ENCODE results near the gene ZSWIM4. TPM values are rescaled to one million over a fixed set of nuclear protein-coding genes. Genes with fewer than 3 reads are reported as not detected.
A peak's percentile ranks its signal among the peaks of the same experiment; 100 is the strongest.
"Not testable (repeated sequence)": the region's sequence is repeated elsewhere in the genome, so short reads cannot be mapped to it uniquely, and the experiment has no call there.

ZSWIM4 gene
- total RNA-seq, 2 donors from 2014 or later: 3.4 to 12.5 TPM

DNA sequence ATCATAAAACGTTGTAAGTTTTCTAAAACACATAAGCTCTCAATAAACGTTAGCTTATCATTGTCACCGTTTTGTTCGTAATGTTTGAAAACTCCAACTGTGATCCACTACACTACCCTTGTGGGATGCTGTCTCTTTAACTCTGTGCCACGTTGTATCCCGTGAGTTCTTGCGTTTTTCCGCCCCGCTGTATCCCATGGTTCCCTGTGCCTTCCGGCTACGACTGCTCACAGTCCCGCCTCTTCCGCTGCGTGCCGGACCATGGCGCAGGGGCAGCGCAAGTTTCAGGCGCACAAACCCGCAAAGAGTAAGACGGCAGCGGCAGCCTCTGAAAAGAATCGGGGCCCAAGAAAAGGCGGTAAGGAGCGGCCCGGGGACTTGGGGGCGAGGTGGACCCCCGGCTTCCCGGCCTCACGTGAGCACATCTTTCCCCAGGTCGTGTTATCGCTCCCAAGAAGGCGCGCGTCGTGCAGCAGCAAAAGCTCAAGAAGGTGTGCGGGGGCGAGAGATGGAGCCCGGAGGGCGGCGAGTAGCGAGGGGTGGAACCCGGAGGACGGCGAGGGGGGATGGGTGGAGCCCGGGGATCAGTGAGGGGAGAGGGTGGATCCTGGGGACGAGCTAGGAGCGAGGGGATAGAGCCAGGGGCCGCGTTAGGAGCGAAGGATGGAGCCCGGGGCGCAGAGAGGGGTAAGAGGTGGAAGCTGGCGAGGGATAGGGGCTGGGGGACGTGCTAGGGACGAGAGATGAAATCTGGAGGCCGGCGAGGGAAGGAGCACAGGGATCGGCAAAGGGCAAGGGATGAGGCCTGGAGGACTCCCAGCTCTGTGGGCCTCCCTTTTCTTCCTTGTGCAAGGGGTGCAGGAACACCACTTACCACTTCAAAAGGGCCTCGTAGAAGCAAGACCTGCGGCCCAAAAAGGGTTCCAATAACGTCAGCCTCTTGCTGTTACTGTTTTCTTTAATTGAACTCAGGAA is 20.7 kb upstream of the ZSWIM4 start, which contains the start of gene C19orf53:
TSS of gene C19orf53 (plus strand) at position 240 of the 975 bp plus-strand sequence. CDS start at position 262, 22 bp downstream.
- DNase-seq (peak; percentile 88 to 92 (median 91)), ATAC-seq (peak; percentile 98)
- Histone ChIP-seq H3K27ac (peak within 1 kb of the TSS; percentile 43 to 90 (median 79)), H3K9me3 (no peaks in the 10 kb centered on the region), H3K4me1 (peaks cover 22% of the 10 kb centered on the region), H3K4me3 (peak within 1 kb of the TSS; percentile 95 to 98), H3K36me3 (replicated peaks in 1 of 2; ENCODE audit: insufficient read depth in 1 of 2, low read depth in 2 of 2) (peaks cover 9 to 10% of the 10 kb centered on the region in 2 donors), H3K27me3 (no peaks in the 10 kb centered on the region)
- TF ChIP-seq, protein P1, sequence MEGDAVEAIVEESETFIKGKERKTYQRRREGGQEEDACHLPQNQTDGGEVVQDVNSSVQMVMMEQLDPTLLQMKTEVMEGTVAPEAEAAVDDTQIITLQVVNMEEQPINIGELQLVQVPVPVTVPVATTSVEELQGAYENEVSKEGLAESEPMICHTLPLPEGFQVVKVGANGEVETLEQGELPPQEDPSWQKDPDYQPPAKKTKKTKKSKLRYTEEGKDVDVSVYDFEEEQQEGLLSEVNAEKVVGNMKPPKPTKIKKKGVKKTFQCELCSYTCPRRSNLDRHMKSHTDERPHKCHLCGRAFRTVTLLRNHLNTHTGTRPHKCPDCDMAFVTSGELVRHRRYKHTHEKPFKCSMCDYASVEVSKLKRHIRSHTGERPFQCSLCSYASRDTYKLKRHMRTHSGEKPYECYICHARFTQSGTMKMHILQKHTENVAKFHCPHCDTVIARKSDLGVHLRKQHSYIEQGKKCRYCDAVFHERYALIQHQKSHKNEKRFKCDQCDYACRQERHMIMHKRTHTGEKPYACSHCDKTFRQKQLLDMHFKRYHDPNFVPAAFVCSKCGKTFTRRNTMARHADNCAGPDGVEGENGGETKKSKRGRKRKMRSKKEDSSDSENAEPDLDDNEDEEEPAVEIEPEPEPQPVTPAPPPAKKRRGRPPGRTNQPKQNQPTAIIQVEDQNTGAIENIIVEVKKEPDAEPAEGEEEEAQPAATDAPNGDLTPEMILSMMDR (IDR thresholded peaks at IDR 0.05): peak in 1 of 7 experiments; percentile 31
- TF ChIP-seq POLR2A (IDR thresholded peaks at IDR 0.05): peak; percentile 63 to 94 (median 93)
- 0% methylated on average over 47 to 61 of the region's 61 CpGs for WGBS, 2 donors
- intact Hi-C loops (cut with DNase I): no loop called here

DNA sequence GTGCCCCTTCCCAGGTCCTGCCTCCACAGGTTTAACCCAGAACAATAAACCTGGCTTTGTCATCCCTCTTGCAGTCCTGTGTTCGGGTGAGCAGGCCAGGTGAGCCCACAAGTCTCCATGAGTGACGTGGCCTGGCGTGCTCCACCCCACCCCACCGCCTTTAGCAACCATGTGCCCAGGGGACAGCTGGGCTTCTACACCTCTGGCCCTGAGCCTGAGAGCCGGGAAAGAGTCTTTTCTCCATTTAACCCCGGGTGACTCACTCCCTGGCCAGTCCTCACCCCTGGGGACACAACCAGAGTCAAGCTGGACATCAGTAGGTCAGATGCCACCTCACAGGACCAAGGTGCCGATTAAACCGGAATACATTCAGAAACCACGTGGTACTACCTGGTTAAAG is 16.8 kb upstream of the ZSWIM4 start:
- no peak for DNase-seq
- Histone ChIP-seq H3K27ac (no peak overlapping the region), H3K9me3 (no peaks in the 10 kb centered on the region), H3K4me1 (peaks cover 22% of the 10 kb centered on the region), H3K27me3 (no peaks in the 10 kb centered on the region), H3K4me3 (no peak overlapping the region), H3K36me3 (replicated peaks in 1 of 2; ENCODE audit: insufficient read depth in 1 of 2, low read depth in 2 of 2) (peaks cover 5 to 9% of the 10 kb centered on the region in 2 donors)
- ATAC-seq: no peak
- WGBS, 2 donors: 74 to 89% methylated on average over 5 to 9 of the region's 9 CpGs
- TF ChIP-seq, protein P1 (IDR thresholded peaks at IDR 0.05): no peak
- TF ChIP-seq POLR2A (IDR thresholded peaks at IDR 0.05): no peak
- intact Hi-C loops (cut with DNase I): no loop called here

DNA sequence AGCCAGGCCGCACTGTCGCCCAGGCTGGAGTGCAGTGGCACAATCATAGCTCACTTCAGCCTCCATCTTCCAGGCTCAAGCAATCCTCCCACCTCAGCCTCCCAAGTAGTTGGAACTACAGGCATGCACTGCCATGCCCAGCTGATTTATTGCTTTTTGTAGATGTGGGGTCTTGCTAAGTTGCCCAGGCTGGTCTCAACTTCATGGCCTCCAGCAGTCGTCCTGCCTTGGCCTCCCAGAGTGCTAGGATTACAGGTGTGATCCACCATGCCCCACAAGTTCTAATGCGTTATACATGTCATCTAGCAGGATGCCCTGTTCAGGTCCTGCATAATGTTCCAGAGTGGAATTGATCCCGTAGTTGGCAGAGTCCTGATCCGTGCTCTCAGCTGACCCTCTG is 16.4 kb upstream of the ZSWIM4 start:
- H3K36me3 ChIP-seq (replicated peaks in 1 of 2; ENCODE audit: insufficient read depth in 1 of 2, low read depth in 2 of 2): peaks cover 5 to 9% of the 10 kb centered on the region in 2 donors
- no peak overlapping the region for H3K27ac ChIP-seq
- ATAC-seq (no peak), DNase-seq (no peak)
- no peaks in the 10 kb centered on the region for H3K9me3 ChIP-seq
- H3K4me1 ChIP-seq: peaks cover 19% of the 10 kb centered on the region
- 87 to 88% methylated on average over 6 of the region's 6 CpGs for WGBS, 2 donors
- intact Hi-C loops (cut with DNase I): no loop called here
- TF ChIP-seq, protein P1 (IDR thresholded peaks at IDR 0.05): no peak
- TF ChIP-seq POLR2A (IDR thresholded peaks at IDR 0.05): no peak
- no peak overlapping the region for H3K4me3 ChIP-seq
- H3K27me3 ChIP-seq: no peaks in the 10 kb centered on the region

DNA sequence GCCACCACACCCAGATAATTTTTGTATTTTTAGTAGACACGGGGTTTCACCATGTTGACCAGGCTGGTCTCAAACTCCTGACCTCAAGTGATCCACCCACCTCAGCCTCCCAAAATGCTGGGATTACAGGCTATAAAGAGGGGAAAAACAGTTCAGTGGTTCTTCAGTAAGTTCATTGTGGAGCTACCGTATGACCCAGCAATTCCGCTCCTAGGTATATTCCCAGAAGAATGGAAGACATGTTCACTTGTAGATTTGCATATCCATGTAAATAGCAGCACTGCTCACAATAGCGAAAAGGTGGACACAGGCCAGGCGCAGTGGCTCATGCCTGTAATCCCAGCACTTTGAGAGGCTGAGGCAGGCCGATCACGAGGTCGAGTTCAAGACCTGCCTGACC is 15.4 kb upstream of the ZSWIM4 start:
- WGBS, 2 donors: 95 to 98% methylated on average over 7 to 8 of the region's 8 CpGs
- ATAC-seq; H3K4me3 ChIP-seq; intact Hi-C loops (cut with DNase I); H3K27me3 ChIP-seq; H3K36me3 ChIP-seq (replicated peaks in 1 of 2; ENCODE audit: insufficient read depth in 1 of 2, low read depth in 2 of 2); H3K9me3 ChIP-seq; DNase-seq; H3K27ac ChIP-seq: not testable (repeated sequence)
- peaks cover 22% of the 10 kb centered on the region for H3K4me1 ChIP-seq

DNA sequence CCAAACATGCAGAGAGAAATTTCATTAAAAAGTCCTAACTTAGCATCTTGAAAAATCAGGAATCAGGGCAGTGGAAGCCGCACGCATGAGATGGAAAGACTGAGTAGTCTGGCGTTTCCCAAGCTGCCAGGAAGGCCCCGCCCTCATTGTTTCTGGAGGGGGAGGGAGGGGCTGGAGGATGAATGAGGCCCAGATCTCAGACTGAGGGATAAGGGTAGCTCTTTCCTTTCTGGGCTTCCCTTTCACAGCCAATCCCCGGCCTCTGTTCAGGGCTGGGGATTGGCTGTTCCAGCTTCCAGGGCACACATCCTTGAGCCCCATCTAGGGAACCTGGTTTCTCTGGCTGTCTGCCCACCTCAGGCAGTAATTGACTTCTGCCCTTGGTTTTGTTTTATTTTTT is 13.7 kb upstream of the ZSWIM4 start:
- DNase-seq: peak in 3 of 4 donors; percentile 40 to 51 (median 48)

More for the DNA sequence above, 13.7 kb upstream of the ZSWIM4 start:
- peaks cover 14% of the 10 kb centered on the region for H3K4me1 ChIP-seq
- WGBS, 2 donors: 0 to 4% methylated on average over 4 to 5 of the region's 5 CpGs
- no peaks in the 10 kb centered on the region for H3K9me3 ChIP-seq
- no peak for TF ChIP-seq POLR2A (IDR thresholded peaks at IDR 0.05)
- TF ChIP-seq, protein P1 (IDR thresholded peaks at IDR 0.05): no peak
- no peaks in the 10 kb centered on the region for H3K27me3 ChIP-seq
- peaks cover 5 to 9% of the 10 kb centered on the region in 2 donors for H3K36me3 ChIP-seq (replicated peaks in 1 of 2; ENCODE audit: insufficient read depth in 1 of 2, low read depth in 2 of 2)
- ATAC-seq: peak; percentile 42
- no peak overlapping the region for H3K4me3 ChIP-seq
- H3K27ac ChIP-seq: no peak overlapping the region
- intact Hi-C loops (cut with DNase I): no loop called here
